Sigmoid colon (tissue), 7 donors: Measurements from ENCODE around the gene ANKHD1. TPM values are rescaled to one million over a fixed set of nuclear protein-coding genes. Genes with fewer than 3 reads are reported as not detected.

Source experiments
- DNase-seq: peaks from one replicate; pipeline ENCODE4 v3.0.0-alpha.2; 2019
- H3K27ac ChIP-seq, 4 donors: fragments of 200-600 bp; sonication (generic); one replicate each; pipeline ENCODE4 v1.5.1; 2016 to 2019; ENCODE audit warnings: mild to moderate bottlenecking in 1 of 4
- H3K27me3 ChIP-seq, 3 donors: fragments of 200-600 bp; sonication (generic); one replicate each; pipeline ENCODE4 v1.5.1; 2019; ENCODE audit warnings: mild to moderate bottlenecking in 1 of 3
- H3K36me3 ChIP-seq, 4 donors: fragments of 200-600 bp; sonication (generic); one replicate each; pipeline ENCODE4 v1.5.1; 2016 to 2019
- H3K4me1 ChIP-seq, 4 donors: fragments of 200-600 bp; sonication (generic); one replicate each; pipeline ENCODE4 v1.5.1; 2017 to 2019
- H3K4me3 ChIP-seq, 4 donors: fragments of 200-600 bp; sonication (generic); one replicate each; pipeline ENCODE4 v1.5.1; 2017 to 2019; ENCODE audit warnings: mild to moderate bottlenecking in 2 of 4, moderate library complexity in 1 of 4
- H3K9me3 ChIP-seq, 4 donors: fragments of 200-600 bp in 3 of 4; sonication (generic) in 3 of 4; one replicate each; pipeline versions ENCODE4 v1.5.1 to v1.6.1; 2013 to 2019
- CTCF ChIP-seq, 4 experiments: fragments of 450-650 bp in 3 of 4; fragments of 200-600 bp in 1 of 4; IDR thresholded peaks; one replicate each; pipeline ENCODE4 v1.5.1; 2016 to 2019; ENCODE audit warnings: antibody characterized with exemption in 4 of 4, mild to moderate bottlenecking in 3 of 4, moderate library complexity in 2 of 4
- EP300 ChIP-seq, 4 donors: sonication (generic); formaldehyde crosslinking; IDR thresholded peaks; one replicate each; pipeline ENCODE4 v1.6.1; 2017; ENCODE audit warnings: antibody characterized with exemption in 4 of 4
- POLR2A ChIP-seq, 2 donors: fragments of 450-650 bp; IDR thresholded peaks; one replicate each; pipeline ENCODE4 v1.6.1; 2016; ENCODE audit warnings: antibody characterized with exemption in 2 of 2, mild to moderate bottlenecking in 2 of 2, moderate library complexity in 2 of 2
- POLR2AphosphoS5 ChIP-seq, 4 donors: sonication (generic); formaldehyde crosslinking; IDR thresholded peaks; one replicate each; pipeline ENCODE4 v1.6.1; 2017; ENCODE audit warnings: antibody characterized with exemption in 4 of 4
- WGBS, 2 donors: extraction: QIAGEN DNeasy Blood & Tissue Kit; methylation state at CpG; one replicate each; pipeline ENCODE4 v1.1.7; 2013; 5-methylcytosine and 5-hydroxymethylcytosine counted together
- intact Hi-C: fragments of 100-400 bp; cut with DNase I; formaldehyde crosslinking; loops from one replicate; pipeline ENCODE4 v1.15.1; 2023
- polyA plus RNA-seq, 3 donors: library from polyadenylated mRNA; stranded (reverse); fragments of 200-250 nt; gene quantifications; one replicate each; pipeline ENCODE4 v1.2.3, GENCODE V29; 2013
- total RNA-seq, 4 donors: library from RNA; depleted of rRNA; stranded (reverse); fragments of >200 nt; gene quantifications; one replicate each; pipeline ENCODE4 v1.1.0, GENCODE V29; 2016
- donor health status: healthy with polysubstance abuse.
- donor health status: Bipolar disorder and iron deficiency.
- donor health status: healthy.

Gene ANKHD1
- total and polyA plus RNA-seq, 7 donors: 25.8 to 109 (median 93.5) TPM

GRCh38 chr5:140382866-140383265 lies 18.8 kb upstream of the ANKHD1 start:
- no peak overlapping the region for H3K4me3 ChIP-seq
- H3K9me3 ChIP-seq: no peaks in the 10 kb centered on the region
- H3K36me3 ChIP-seq: no peaks in the 10 kb centered on the region
- H3K4me1 ChIP-seq: no peaks in the 10 kb centered on the region
- intact Hi-C loops: no loop called here
- DNase-seq: no peak
- no peak overlapping the region for H3K27ac ChIP-seq
- no peak for TF ChIP-seq CTCF (IDR thresholded peaks at IDR 0.05)
- H3K27me3 ChIP-seq: no peaks in the 10 kb centered on the region

DNA sequence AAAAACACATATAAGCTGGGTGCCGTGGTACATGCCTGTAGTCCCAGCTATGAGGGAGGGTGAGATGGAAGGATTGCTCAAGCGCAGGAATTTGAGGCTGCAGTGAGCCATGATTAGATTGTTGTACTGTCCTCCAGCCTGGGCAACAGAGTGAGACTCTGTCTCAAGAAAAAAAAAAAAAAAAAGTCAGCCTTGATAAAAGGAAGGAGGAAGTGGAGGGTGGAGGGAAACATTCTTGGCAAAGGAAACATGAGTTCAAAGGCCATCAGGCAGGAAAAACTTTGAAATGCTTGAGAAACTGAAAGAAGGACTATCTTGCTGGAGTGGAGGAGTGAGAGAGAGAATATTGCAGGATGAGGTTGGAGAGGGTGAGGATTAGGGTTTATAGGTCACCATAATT lies 18.3 kb upstream of the ANKHD1 start:
- Histone ChIP-seq H3K27me3 (no peaks in the 10 kb centered on the region), H3K4me3 (no peak overlapping the region), H3K36me3 (no peaks in the 10 kb centered on the region), H3K4me1 (no peaks in the 10 kb centered on the region), H3K27ac (no peak overlapping the region), H3K9me3 (no peaks in the 10 kb centered on the region)
- no peak for DNase-seq
- no peak for TF ChIP-seq POLR2A (IDR thresholded peaks at IDR 0.05)
- TF ChIP-seq CTCF (IDR thresholded peaks at IDR 0.05): no peak
- TF ChIP-seq POLR2AphosphoS5 (IDR thresholded peaks at IDR 0.05): no peak
- no peak for TF ChIP-seq EP300 (IDR thresholded peaks at IDR 0.05)
- 83 to 95% methylated on average over 2 of the region's 2 CpGs for WGBS, 2 donors
- intact Hi-C loops: no loop called here

DNA sequence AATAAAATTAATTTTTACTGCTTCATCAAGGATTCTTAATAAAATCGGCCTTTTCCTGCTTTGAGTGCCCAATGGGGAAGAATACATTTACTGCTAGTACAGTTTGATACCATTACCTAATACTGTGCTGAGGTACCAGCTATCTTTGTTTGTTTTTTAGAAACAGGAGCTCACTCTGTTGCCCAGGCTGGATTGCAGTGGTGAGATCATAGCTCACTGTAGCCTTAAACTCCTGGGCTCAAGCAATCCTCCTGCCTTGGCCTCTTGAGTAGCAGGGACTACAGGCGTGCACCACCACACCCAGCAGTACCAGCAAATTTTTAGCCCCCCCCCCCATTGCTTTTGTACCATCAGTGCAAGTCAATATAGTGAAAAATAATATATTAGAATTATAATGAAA lies 13.6 kb upstream of the ANKHD1 start:
- H3K27ac ChIP-seq: no peak overlapping the region
- no peaks in the 10 kb centered on the region for H3K9me3 ChIP-seq
- no peaks in the 10 kb centered on the region for H3K36me3 ChIP-seq
- no peaks in the 10 kb centered on the region for H3K4me1 ChIP-seq
- TF ChIP-seq EP300 (IDR thresholded peaks at IDR 0.05) (no peak), POLR2A (IDR thresholded peaks at IDR 0.05) (no peak), POLR2AphosphoS5 (IDR thresholded peaks at IDR 0.05) (no peak), CTCF (IDR thresholded peaks at IDR 0.05) (no peak)
- no peak for DNase-seq
- no peak overlapping the region for H3K4me3 ChIP-seq
- 94 to 95% methylated on average over 2 of the region's 2 CpGs for WGBS, 2 donors
- intact Hi-C loops: no loop called here
- H3K27me3 ChIP-seq: no peaks in the 10 kb centered on the region

GRCh38 chr5:140391312-140391711 lies 10.3 kb upstream of the ANKHD1 start:
- no peak for TF ChIP-seq EP300 (IDR thresholded peaks at IDR 0.05)
- TF ChIP-seq POLR2A (IDR thresholded peaks at IDR 0.05): no peak
- no peak for TF ChIP-seq POLR2AphosphoS5 (IDR thresholded peaks at IDR 0.05)
- no peak for TF ChIP-seq CTCF (IDR thresholded peaks at IDR 0.05)
- no peaks in the 10 kb centered on the region for H3K27me3 ChIP-seq
- H3K4me1 ChIP-seq: no peaks in the 10 kb centered on the region
- H3K4me3 ChIP-seq: no peak overlapping the region
- no peak for DNase-seq
- no peaks in the 10 kb centered on the region for H3K9me3 ChIP-seq
- no peaks in the 10 kb centered on the region for H3K36me3 ChIP-seq
- H3K27ac ChIP-seq: no peak overlapping the region
- WGBS, 2 donors: 85 to 92% methylated on average over 1 of the region's 1 CpG
- intact Hi-C loops: no loop called here

DNA sequence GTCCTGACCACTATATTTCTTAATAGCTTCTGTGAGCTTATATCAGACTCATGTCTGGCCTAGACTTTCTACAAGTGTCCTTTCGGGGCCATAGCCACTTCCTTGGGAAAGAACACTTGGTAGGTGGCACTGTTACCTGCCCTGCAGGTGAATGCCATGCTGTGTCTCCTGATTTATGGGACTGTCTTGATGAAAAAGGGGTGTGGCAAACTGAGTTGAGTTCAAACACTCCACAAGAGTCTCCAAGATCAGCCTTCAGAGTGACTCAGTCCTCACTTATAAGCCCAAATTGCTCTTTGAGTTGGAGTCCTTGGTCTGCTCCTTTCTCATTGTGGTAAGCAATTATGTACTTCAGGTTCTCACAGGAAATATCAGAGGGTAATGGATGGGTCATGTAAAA lies 9.9 kb upstream of the ANKHD1 start:
- Histone ChIP-seq H3K27ac (no peak overlapping the region), H3K27me3 (no peaks in the 10 kb centered on the region), H3K9me3 (no peaks in the 10 kb centered on the region), H3K4me1 (no peaks in the 10 kb centered on the region), H3K36me3 (no peaks in the 10 kb centered on the region), H3K4me3 (no peak overlapping the region)
- no peak for TF ChIP-seq CTCF (IDR thresholded peaks at IDR 0.05)
- no peak for TF ChIP-seq POLR2A (IDR thresholded peaks at IDR 0.05)
- TF ChIP-seq POLR2AphosphoS5 (IDR thresholded peaks at IDR 0.05): no peak
- no peak for TF ChIP-seq EP300 (IDR thresholded peaks at IDR 0.05)
- intact Hi-C loops: no loop called here
- DNase-seq: no peak
- 85 to 89% methylated on average over 1 of the region's 1 CpG for WGBS, 2 donors
